IPS-NIHi7 (cell line): ENCODE data around the gene PLXNC1.

ENCODE experiments used
- DNase-seq: peaks from one replicate; pipeline ENCODE4 v3.0.0; 2012; ENCODE audit warnings: mixed read lengths; ENCODE audit errors: extremely low spot score

The PLXNC1 gene

DNA sequence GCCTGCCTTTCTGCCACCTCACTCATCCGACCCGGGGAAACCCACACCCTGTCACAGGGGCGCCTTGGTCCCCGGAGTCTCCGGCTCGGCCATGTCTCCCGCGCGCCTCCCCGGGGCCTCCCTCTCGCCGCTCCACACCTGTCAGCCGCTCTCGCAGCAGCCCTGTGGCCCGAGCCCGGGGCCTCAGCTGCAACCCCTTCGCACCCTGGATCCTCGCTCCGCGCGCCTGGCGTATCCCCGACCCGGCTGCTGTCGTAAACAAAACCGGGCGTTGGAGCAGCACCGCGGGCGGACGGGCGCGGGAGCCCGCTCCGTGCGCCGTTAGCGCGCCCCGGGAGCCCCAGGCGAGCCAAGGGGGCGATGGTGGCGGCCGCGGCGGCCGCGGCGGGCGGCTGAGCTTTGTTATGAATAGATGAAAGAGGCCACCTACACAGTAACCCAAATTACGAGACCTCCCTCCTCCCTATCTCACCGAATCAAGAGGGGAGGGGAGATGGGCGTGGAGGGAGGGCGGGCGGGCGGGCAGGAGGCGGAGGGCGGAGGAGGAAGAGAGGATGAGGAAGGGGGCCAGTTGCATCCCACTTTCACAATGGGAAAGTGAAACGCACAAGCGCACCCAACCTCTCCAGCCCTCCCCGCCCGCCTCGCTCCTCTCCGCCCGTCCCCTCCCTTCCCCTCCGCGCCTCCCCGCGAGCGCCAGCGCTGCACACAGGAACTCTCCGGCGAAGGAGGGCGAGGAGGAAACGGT lies at the start of gene PLXNC1:
TSS of gene PLXNC1 (plus strand) at position 587 of the 748 bp plus-strand sequence. CDS start 395 bp downstream, outside the sequence.
- DNase-seq = peak; percentile 59

DNA sequence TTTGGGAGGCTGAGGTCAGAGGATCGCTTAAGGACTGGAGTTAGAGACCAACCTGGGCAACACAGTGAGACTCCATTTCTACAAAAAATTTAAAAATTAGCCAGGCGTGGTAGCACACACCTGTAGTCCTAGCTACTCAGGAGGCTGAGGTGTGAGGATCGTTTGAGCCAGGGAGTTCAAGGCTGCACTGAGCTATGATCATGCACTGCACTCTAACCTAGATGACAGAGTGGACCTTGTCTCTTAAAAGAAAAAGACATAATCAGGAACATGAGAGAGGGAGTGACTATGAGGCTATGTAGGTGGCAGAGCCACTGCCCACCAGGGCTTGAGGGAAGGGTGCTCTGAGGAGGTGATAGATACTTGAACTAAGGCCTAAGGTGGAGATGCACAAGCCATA lies 49.2 kb upstream of the PLXNC1 start:
- DNase-seq = no peak

DNA sequence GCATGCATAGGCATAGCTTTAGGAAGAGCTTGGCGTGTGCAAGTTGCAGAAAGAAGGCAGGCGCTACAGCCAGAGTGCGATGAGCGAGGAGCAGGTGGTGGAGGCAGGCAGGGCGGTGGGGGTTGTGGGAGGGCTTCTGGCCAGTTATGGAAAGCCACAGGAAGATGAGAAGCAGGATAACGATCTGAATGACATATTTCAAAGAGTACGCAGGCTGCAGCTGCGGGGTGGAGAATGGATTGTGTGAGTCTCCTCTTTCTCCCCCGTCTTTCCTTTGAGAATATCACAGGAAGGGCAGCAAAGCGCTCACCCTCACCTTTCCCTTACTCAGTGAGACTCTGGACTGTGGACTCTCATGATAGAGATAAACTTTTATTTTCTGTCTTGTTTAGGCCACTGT lies 48.7 kb upstream of the PLXNC1 start:
- no peak for DNase-seq

DNA sequence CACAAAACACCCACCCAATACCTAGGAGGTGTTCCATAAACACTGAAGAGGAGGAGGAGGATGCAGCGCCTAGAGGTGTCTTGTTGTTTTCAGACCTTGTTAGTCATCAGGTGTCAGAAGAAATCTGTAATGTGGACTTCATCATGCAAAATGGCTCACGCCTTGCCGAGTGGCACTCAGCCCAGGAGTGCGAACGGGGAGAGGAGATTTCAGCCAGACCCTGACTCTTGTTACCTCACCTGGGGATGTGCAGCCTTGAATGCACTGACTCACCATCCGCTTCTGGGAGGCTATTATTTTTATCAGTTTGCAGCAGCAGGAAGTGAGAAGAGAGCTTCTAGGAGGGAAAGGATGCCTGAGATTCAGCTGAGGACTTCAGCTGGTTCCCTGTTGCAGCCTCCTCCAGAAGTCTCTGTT lies 48.2 kb upstream of the PLXNC1 start:
- DNase-seq = no peak

DNA sequence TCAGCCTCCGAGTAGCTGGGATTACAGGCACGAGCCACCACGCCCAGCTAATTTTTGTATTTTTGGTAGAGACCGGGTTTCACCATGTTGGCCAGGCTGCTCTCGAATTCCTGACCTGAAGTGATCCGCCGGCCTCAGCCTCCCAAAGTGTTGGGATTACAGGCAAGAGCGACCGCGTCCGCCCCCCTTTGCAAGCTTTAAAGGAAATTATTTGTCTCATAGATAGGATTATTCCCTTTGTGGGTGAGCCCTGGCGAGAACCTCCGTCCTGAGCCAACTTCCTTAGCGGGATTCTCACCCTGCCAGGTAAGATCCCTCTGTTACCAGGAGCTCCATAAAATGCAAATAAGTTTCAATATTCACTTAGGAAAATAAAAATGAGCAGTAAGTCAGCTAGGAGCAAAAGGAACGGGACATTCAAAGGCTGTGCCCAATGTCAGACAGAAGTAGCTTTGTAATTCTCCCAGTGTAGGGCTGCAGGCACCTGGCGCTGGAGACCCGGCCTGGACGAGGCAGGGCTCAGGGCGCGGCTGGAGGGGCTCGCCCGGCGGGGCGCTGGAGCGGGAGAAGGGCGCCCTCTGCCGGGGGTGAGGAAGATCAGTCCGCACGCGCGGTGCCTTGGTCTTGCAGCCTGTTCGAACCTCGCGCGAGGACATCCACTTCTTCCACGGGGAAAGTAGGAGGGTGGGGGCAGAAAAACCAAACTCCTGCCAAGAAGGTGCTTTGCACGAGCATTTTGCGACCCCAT lies 47.2 kb upstream of the PLXNC1 start:
- DNase-seq = peak; percentile 86

DNA sequence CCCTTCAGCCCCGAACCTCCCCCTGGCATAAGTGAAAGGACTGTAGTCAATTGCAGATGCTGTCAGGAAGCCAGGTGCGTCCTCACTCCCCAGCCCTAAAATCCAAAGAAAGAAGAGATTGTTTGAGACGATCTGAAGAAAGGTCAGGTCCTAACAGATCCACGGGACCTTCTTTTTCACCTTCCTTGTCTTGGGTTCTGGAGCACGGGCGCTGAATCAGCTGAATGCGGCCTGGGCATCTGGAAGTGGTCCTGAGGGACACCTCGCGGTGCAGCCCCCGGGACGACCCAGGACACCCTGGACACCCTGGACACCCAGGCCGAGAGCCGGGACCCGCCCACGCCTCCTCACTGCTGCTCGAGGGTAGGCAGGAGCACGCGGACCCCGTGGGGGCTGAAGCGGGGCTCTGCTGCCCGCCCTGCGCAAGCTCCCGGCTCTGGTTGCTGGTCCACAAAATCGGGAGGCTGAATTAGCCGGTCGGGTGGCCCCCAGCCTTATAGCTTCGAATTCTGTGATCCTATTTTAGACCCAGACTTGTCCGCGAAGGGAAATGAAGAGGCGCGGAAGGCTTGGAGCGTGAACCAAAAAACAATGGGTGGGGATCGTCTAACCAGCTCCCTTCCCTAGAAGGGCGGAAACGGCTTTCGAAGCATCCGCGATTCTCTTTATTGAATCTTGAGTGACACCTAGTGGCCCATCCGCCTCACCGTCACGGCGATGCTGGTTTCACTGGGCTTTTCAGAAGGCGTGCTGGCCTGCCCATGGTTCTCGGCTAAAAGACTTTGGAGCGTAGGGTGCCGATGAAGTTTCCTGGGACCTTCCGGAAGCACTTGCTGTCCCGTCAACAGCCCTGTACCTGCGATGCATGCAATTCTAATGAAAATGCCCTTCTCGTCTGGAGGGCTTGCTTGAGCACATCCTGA lies 46.4 kb upstream of the PLXNC1 start:
- peak; percentile 82 for DNase-seq

DNA sequence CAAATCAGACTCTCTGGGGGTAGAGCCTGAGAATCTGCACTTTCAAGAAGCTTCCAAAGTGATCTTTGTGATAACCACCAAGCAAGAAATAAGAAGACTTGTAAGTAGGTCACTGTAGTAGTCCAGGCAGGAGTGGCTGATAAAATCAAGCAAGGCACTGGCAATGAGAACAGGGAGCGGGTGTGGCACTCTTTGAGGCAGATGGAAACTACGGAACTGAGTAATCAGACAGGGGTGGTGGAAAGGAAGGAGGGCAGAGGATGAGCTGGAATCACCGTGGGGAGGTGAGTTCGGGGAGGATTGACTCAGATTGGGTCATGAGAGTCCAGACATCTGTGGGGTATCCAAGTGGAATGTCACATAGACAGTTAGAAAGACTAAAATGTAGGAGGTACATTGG lies 44.4 kb upstream of the PLXNC1 start:
- DNase-seq = no peak

DNA sequence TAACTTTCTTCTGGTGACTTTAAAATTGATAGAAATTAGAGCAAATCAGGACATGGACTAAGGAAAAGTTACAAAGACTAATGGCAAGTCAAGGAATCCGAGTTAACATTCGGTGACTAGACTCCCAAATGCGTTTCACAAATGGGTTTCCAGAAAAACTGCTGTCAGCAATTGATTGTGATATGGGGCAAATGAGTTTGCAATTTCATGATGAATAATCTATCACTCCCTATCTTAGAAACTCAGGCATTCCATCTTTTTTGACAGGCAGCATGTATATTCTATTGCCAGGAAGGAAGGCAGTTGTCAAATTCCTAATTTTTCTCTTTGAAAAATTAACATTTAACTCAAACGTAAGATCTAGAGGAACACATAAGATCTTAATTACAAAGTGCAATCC lies 40.5 kb upstream of the PLXNC1 start:
- DNase-seq = no peak

DNA sequence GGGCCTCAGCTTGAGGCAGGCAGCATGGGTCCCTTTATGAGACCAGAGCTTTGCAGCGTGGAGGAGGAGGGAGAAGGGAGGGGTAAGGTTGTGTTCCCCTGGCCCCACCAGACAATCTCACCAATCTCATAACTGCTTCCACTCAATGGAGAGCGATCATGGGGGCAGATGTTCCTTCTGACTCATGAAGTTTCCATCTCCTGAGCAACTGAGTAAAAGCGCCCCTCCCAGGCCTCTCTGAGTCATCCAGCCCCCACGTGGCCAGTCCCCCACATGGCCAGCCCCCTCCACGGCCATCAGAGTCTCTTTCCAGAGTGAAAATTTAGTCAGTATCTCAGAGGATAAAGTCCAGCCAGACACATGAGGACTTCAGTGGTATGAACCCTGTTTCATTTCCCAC lies 39.2 kb upstream of the PLXNC1 start:
- no peak for DNase-seq

DNA sequence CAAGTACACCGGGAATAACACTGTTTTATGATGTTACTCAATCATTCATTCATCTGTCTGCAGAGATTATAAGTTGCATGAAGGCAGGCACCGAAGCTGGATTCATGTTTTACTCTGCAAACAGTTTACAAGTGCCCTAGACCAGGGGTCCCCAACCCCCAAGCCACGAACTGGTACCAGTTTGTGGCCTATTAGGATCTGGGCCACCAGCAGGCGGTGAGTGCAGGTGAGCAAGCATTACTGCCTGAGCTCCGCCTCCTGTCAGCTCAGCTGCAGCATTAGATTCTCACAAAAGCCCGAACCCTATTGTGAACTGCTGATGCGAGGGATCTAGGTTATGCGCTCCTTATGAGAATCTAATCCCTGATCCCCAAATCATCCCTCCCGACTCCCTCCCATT lies 38.1 kb upstream of the PLXNC1 start:
- DNase-seq = no peak

DNA sequence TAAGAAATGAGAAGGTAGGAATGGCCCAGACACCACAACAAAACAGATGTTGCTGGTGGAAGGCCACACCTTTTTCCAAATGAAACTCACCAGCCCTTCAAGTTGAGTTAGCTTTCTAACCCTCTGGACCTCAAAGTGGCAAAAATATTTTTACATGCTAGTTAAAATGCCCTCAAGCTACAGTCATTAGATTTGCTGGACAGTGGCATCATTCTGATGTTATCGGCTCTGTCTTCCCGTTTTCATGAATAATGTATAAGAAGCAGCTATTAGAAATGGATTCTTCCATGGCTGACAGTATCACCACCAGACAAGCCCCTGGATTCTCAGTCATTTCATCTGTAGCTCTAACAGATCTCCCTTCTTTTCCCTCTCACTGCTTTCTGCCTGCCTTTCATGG lies 37.1 kb upstream of the PLXNC1 start:
- DNase-seq = no peak

DNA sequence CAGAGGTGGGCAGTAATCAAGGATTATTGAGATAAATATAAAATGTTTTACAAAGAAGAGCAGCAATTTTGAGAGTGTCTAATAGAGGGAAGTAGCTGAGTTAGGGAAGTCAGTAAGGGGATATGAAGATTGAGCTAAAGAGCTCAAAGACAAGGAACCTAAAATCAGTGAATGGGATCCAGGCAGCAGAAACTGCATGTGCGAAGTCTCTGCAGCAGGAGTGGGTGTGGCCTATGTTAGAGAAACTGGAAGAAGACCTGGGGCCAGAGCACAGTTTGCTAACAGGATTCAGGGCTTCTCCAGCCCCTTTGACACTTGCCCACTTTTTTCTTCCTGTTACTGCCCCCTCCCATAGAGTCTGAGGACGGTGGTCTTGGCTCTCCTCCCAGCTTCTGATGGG lies 36.3 kb upstream of the PLXNC1 start:
- no peak for DNase-seq

DNA sequence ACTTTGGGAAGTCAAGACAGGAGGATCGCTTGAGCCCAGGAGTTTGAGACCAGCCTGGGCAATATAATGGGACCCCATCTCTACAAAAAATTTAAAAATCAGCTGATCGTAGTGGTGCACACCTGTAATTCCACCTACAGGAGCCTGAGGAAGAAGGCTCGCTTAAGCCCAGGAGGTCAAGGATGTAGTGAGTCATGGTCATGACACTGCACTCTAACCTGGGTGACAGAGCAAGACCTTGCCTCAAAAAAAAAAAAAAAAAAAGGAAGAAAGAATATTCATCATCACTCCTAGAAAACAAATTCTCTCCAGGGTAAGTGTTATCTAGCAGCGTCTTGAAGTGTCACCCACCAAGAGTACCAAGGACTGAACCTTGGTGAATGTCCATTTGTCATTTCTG lies 34.2 kb upstream of the PLXNC1 start:
- DNase-seq = no peak

DNA sequence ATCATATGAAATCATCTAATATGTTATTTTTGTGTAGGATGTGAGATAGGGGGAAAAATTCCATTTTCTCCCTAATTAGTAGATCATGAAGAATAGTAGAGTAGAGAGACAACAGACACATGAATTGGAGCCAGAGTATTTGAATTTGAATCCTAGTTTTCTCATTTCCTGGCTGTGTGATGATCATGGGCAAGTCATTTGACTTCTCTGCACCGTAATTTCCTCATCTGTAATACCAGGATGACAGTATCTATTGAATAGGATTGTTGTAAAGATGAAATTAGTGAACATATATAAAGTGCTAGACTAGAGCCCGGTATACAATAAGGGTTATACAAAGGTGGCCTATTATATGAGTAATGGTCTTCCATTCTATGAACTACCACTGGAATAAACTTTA lies 32.2 kb upstream of the PLXNC1 start:
- no peak for DNase-seq

DNA sequence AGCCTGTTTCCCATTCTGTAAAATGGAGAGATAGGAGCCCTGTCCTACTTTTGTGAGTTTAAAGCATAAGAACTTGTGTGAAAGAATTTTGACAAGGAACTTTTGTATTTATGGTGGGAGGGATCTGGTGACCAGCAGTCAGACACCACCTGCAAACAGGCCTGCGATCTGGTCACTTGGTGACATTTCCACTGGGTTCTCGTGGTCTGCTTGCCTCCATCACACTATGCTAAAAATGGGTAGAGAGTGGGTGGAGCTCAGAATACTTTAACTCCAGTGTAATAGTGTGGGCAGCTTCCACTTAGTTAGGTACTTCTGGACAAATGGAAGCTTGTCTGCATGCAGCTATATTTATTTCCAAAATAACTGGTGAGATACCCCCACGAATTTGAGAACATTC lies 26.5 kb upstream of the PLXNC1 start:
- DNase-seq = no peak

DNA sequence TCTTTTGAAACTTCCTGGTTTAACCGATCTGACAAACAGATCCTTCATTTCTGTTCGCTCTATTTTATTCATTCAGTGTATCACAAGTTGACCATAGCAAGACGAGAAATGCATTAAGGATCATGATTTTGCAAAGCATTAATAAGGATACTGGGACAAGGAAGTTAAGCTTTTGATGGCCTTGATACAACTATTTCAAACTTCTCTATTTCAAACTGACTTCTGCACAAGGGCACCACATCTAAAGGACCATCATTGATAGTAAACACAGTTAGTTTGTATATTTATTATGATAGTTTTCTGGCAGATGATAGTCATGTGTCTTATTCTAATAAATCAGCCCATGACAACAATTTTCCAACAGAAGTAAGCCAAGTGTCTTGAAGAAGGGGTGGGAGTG lies 25.8 kb upstream of the PLXNC1 start:
- DNase-seq = no peak

DNA sequence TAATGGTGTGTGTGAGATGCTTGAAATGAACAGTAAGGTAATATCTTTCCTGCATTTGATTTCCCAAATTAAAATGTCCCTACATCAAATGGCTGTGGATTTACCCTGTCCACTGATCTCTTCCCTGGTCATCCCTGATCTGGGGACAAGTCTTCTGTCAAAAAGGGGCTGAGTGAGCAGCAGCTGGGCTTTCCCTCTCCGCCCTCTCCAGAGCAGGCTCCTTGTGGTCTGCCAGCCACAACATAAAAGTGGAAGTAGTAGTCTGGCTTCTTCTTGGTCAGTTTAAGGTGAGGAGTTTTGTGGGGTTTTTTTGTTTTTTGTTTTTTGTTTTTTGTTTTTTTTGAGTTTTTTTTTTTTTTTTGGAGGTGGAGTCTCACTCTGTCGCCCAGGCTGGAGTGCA lies 25.2 kb upstream of the PLXNC1 start:
- DNase-seq = no peak

DNA sequence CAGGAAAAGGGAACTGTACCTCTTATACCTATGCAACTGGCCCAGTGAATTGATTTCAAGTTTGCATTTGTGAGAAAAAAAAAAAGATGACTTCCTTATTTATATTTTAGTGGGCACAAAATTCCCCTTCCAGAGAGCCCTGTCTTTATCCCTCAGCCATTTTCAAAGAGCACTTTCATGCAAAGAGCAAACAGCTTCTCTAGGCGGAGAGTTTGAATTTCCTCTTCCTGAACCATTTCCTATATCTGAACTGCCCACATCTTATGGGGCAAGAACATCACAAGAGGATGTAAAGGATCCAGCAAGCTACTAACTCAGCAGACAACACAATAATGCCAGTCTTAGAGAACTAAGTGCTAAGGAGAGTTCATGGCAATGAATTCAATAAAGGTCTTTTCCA lies 22.3 kb upstream of the PLXNC1 start:
- no peak for DNase-seq

DNA sequence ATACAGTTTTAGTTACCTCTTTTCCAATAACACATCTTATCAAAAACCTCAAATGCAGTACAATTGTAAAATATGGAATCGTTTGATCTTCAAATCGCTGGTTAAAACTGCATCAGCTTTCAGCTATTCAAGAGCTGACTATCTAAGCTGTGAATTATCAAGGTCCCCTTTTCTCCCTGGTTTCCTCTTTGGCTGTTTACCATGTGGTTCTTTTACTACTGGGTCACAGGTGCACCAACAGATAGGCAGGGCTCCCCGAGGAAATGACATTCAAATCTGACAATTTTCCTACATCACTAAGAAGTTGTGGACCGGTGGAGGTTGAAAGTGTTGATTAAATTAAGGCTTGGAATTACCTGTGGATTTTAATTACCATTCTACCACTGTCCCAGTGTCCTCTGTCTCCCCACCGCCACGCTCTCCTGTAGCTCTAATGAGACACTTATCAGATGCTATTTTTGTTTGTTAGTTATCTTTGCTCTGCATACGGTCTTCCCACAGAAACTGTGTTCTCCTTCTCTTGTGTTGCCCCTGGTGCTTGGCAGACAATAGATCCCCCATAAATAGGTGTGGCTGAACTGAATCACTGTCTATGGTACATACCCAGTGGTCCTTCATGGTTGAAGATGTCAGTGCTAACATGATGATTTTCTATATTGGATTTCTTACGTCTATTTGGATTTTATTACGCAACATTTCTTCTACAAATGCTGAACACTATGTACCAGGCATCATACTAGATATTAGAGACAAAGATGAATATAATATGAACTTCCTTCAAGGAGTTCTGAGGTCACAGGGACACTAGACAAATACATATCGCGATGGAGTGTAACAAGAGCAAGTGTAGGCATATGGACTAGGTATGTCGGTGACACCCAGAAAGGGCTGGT lies 20.9 kb upstream of the PLXNC1 start:
- no peak for DNase-seq

DNA sequence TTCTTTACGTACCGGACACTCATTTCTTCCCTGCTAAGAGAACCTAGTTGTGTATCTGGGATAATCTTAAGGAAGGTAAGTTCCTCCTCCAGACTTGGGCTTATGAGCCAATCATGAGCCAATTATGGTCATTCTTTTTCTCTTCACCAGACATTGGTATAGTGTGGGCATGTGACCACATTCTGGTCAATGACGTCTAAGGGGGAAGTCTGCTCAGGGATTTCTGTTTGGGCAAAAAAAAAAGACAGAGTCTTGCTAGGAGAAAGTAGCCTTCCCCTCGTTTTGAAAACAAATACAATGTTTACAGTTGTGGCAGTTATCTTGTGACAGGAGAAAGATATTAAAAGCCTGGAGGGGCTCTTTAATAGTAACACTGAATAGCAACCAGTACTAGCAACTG lies 20.1 kb upstream of the PLXNC1 start:
- no peak for DNase-seq
